ENCODE results near the gene CYP46A1. TPM values are rescaled to one million over a fixed set of nuclear protein-coding genes. Genes with fewer than 3 reads are reported as not detected.
A peak's percentile ranks its signal among the peaks of the same experiment; 100 is the strongest.

Gene CYP46A1
- total RNA-seq, 1 experiment from 2014 or later: 0.59 TPM

DNA sequence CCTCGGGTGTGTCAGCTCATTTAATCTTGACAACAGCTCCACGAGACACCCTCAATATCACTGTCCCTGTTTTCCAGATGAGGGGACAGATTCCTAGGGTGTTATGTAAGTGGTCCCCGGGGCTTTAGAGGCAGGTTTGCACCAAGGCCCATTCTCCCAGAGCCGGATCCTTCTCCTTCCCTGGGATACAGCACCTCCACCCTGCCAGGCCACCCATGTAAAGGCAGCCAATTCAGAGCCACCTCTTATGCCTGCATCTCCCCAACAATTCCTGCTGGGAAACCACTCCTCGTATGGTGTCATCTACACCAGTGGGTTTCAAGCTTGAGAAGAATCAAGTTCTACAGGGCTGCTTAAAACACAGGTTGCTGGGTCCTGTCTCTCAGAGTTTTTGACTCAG is 4.1 kb upstream of the CYP46A1 start:
- no peak overlapping the region for H3K4me2 ChIP-seq (ENCODE audit: insufficient read depth, insufficient read length, low read length)
- no peak overlapping the region for H2BK20ac ChIP-seq (ENCODE audit: low read depth, low read length, poor library complexity, severe bottlenecking)
- H2BK12ac ChIP-seq (ENCODE audit: insufficient read length, low read depth, low read length): no peak overlapping the region
- DNase-seq: peak; percentile 20
- H4K91ac ChIP-seq (ENCODE audit: insufficient read length, low read depth, low read length): no peak overlapping the region
- Mint-ChIP-seq H3K4me3 (no peak overlapping the region), H3K27me3 (ENCODE audit: low read depth) (peaks cover 4% of the 10 kb centered on the region), H3K4me1 (peaks cover 9 to 12% of the 10 kb centered on the region in 2 experiments), H3K9me3 (peaks cover 15 to 23% of the 10 kb centered on the region in 2 experiments; a peak in 4 of 5 replicates), H3K36me3 (ENCODE audit: insufficient read depth in 1 of 3, low read depth in 3 of 3) (peaks cover 3 to 10% (median 8%) of the 10 kb centered on the region in 3 experiments; a peak in 3 of 7 replicates), H3K27ac (no peak overlapping the region)
- H3K23me2 ChIP-seq (ENCODE audit: insufficient read length, low read depth, low read length, poor library complexity, severe bottlenecking): peaks cover 8% of the 10 kb centered on the region
- H2BK5ac ChIP-seq (ENCODE audit: insufficient read length, low read length): no peak overlapping the region
- peaks cover 8% of the 10 kb centered on the region for H3K9me3 ChIP-seq (ENCODE audit: control insufficient read depth, low read depth, low read length)
- H2BK120ac ChIP-seq (ENCODE audit: low read depth, low read length, poor library complexity, severe bottlenecking): no peak overlapping the region
- H2AK5ac ChIP-seq (ENCODE audit: insufficient read length, low read length): no peak overlapping the region
- H3K79me2 ChIP-seq (ENCODE audit: insufficient read depth, low read length): no peaks in the 10 kb centered on the region
- no peak overlapping the region for H3K9ac ChIP-seq (ENCODE audit: extremely low read depth, insufficient read length, low read length)
- no peak overlapping the region for H3K27ac ChIP-seq (ENCODE audit: insufficient read length, low read depth, low read length)
- no peak overlapping the region for H3K4ac ChIP-seq (ENCODE audit: low read depth, low read length)
- H3K18ac ChIP-seq (ENCODE audit: insufficient read length, low read depth, low read length): no peak overlapping the region
- H3K79me1 ChIP-seq (ENCODE audit: insufficient read depth, low read depth, low read length, poor library complexity, severe bottlenecking): no peaks in the 10 kb centered on the region
- TF ChIP-seq, protein P1, sequence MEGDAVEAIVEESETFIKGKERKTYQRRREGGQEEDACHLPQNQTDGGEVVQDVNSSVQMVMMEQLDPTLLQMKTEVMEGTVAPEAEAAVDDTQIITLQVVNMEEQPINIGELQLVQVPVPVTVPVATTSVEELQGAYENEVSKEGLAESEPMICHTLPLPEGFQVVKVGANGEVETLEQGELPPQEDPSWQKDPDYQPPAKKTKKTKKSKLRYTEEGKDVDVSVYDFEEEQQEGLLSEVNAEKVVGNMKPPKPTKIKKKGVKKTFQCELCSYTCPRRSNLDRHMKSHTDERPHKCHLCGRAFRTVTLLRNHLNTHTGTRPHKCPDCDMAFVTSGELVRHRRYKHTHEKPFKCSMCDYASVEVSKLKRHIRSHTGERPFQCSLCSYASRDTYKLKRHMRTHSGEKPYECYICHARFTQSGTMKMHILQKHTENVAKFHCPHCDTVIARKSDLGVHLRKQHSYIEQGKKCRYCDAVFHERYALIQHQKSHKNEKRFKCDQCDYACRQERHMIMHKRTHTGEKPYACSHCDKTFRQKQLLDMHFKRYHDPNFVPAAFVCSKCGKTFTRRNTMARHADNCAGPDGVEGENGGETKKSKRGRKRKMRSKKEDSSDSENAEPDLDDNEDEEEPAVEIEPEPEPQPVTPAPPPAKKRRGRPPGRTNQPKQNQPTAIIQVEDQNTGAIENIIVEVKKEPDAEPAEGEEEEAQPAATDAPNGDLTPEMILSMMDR (conservative IDR thresholded peaks at IDR 0.05): no peak
- no peak overlapping the region for H4K5ac ChIP-seq (ENCODE audit: insufficient read length, low read depth, low read length)
- no peaks in the 10 kb centered on the region for H4K20me1 ChIP-seq (ENCODE audit: control insufficient read depth, insufficient read depth, insufficient read length)
- no peaks in the 10 kb centered on the region for H3K27me3 ChIP-seq (ENCODE audit: insufficient read depth, low read length)
- no peak overlapping the region for H3K56ac ChIP-seq (ENCODE audit: insufficient read length, low read depth, low read length)
- H2BK15ac ChIP-seq (ENCODE audit: low read depth, low read length): no peak overlapping the region
- no peak overlapping the region for H3K23ac ChIP-seq (ENCODE audit: insufficient read length, low read depth, low read length)
- no peaks in the 10 kb centered on the region for H3K4me1 ChIP-seq (ENCODE audit: insufficient read depth, low read length)
- no peak overlapping the region for H3T11ph ChIP-seq (ENCODE audit: low read length)
- no peak overlapping the region for H3K14ac ChIP-seq (ENCODE audit: insufficient read depth, low read length)
- H2AFZ ChIP-seq (ENCODE audit: low read length): no peak overlapping the region
- no CpG with 5 or more reads among the region's 5 CpGs for WGBS (ENCODE audit: extremely low coverage, insufficient read length, low lambda C conversion rate)
- no peak overlapping the region for H4K8ac ChIP-seq (replicated peaks; ENCODE audit: insufficient read length, low read depth, low read length)

All from H9 (cell line).